Measurements from ENCODE around the gene VAT1L. TPM values are rescaled to one million over a fixed set of nuclear protein-coding genes. Genes with fewer than 3 reads are reported as not detected.

Gene VAT1L
- total and polyA plus RNA-seq, 10 of the 15 experiments (the other 5 are each of a cell fraction or from before 2014, with no cell fraction given): 0.06 to 0.18 (median 0.10) TPM; not detected in 5

DNA sequence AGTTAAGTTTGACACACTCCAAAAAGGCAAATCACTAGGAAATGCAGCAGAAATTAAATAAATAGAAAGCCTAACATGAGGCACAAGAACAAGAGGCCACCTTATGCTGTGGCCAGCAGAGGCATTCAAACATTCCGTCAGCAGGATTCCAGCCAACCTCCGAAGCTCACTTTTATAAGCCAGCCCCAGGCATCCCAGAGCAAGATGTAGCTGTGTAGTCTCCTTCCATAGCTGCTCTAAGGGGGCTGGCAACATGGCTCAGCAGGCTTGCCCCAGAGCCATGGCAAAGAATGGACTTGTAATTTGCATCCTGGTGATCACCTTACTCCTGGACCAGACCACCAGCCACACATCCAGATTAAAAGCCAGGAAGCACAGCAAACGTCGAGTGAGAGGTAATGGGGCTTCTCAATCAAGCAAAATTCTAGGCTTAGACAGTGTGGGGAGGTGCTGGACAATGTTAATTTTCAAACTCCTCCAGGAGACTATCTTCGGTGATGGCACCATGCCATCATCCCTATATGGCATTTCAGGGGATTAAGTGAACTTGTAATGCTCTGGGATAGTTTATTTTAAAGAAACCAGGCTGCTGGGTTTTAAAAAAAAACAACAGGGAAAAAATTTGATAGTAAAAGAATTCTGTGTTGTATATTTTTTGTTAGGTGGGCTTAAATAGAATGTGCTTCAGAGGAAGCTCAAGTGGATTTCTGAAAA lies 234.1 kb downstream of the VAT1L start, which contains the start of gene CLEC3A:
Gene CLEC3A (plus strand): TSS at position 202 of the 714 bp plus-strand sequence. CDS start 79 bp downstream, at position 281.
- 30% methylated on average over 5 of the region's 5 CpGs for WGBS (ENCODE audit: insufficient coverage, insufficient replicate concordance, low lambda C conversion rate, missing lambda C conversion rate)
- TF ChIP-seq BCL11A (IDR thresholded peaks at IDR 0.05; ENCODE audit: low read depth, low read length) (no peak), HDAC2 (IDR thresholded peaks at IDR 0.05) (no peak), RUNX3 (IDR thresholded peaks at IDR 0.05; ENCODE audit: low read length) (no peak), RB1 (IDR thresholded peaks at IDR 0.05; ENCODE audit: borderline replicate concordance) (no peak), SMC3 (IDR thresholded peaks at IDR 0.05; ENCODE audit: borderline replicate concordance, low read length) (no peak), WRNIP1 (IDR thresholded peaks at IDR 0.05; ENCODE audit: borderline replicate concordance, low read depth, low read length) (no peak), MTA2 (IDR thresholded peaks at IDR 0.05; ENCODE audit: low read depth) (no peak), SIX5 (IDR thresholded peaks at IDR 0.05; ENCODE audit: low read depth, low read length, severe bottlenecking) (no peak), IKZF2 (IDR thresholded peaks at IDR 0.05) (no peak), HDGF (IDR thresholded peaks at IDR 0.05) (no peak), PAX8 (IDR thresholded peaks at IDR 0.05) (no peak), EP300 (IDR thresholded peaks at IDR 0.05; ENCODE audit: borderline replicate concordance in 1 of 2, control insufficient read depth in 1 of 2, low read depth in 2 of 2, low read length in 2 of 2) (no peak), NRF1 (conservative IDR thresholded peaks at IDR 0.05; ENCODE audit: low read depth, low read length) (no peak)
- TF ChIP-seq, protein P1, sequence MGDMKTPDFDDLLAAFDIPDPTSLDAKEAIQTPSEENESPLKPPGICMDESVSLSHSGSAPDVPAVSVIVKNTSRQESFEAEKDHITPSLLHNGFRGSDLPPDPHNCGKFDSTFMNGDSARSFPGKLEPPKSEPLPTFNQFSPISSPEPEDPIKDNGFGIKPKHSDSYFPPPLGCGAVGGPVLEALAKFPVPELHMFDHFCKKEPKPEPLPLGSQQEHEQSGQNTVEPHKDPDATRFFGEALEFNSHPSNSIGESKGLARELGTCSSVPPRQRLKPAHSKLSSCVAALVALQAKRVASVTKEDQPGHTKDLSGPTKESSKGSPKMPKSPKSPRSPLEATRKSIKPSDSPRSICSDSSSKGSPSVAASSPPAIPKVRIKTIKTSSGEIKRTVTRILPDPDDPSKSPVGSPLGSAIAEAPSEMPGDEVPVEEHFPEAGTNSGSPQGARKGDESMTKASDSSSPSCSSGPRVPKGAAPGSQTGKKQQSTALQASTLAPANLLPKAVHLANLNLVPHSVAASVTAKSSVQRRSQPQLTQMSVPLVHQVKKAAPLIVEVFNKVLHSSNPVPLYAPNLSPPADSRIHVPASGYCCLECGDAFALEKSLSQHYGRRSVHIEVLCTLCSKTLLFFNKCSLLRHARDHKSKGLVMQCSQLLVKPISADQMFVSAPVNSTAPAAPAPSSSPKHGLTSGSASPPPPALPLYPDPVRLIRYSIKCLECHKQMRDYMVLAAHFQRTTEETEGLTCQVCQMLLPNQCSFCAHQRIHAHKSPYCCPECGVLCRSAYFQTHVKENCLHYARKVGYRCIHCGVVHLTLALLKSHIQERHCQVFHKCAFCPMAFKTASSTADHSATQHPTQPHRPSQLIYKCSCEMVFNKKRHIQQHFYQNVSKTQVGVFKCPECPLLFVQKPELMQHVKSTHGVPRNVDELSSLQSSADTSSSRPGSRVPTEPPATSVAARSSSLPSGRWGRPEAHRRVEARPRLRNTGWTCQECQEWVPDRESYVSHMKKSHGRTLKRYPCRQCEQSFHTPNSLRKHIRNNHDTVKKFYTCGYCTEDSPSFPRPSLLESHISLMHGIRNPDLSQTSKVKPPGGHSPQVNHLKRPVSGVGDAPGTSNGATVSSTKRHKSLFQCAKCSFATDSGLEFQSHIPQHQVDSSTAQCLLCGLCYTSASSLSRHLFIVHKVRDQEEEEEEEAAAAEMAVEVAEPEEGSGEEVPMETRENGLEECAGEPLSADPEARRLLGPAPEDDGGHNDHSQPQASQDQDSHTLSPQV (IDR thresholded peaks at IDR 0.05): no peak
- TF ChIP-seq, protein P2, sequence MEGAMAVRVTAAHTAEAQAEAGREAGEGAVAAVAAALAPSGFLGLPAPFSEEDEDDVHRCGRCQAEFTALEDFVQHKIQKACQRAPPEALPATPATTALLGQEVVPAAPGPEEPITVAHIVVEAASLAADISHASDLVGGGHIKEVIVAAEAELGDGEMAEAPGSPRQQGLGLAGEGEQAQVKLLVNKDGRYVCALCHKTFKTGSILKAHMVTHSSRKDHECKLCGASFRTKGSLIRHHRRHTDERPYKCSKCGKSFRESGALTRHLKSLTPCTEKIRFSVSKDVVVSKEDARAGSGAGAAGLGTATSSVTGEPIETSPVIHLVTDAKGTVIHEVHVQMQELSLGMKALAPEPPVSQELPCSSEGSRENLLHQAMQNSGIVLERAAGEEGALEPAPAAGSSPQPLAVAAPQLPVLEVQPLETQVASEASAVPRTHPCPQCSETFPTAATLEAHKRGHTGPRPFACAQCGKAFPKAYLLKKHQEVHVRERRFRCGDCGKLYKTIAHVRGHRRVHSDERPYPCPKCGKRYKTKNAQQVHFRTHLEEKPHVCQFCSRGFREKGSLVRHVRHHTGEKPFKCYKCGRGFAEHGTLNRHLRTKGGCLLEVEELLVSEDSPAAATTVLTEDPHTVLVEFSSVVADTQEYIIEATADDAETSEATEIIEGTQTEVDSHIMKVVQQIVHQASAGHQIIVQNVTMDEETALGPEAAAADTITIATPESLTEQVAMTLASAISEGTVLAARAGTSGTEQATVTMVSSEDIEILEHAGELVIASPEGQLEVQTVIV (IDR thresholded peaks at IDR 0.05; ENCODE audit: borderline replicate concordance, partially characterized antibody): no peak
- TF ChIP-seq, protein P3, sequence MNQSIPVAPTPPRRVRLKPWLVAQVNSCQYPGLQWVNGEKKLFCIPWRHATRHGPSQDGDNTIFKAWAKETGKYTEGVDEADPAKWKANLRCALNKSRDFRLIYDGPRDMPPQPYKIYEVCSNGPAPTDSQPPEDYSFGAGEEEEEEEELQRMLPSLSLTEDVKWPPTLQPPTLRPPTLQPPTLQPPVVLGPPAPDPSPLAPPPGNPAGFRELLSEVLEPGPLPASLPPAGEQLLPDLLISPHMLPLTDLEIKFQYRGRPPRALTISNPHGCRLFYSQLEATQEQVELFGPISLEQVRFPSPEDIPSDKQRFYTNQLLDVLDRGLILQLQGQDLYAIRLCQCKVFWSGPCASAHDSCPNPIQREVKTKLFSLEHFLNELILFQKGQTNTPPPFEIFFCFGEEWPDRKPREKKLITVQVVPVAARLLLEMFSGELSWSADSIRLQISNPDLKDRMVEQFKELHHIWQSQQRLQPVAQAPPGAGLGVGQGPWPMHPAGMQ (IDR thresholded peaks at IDR 0.05; ENCODE audit: borderline replicate concordance): no peak

More for the DNA sequence above, 234.1 kb downstream of the VAT1L start, which contains the start of gene CLEC3A:
- no peak within 1 kb of the TSS for H3K4me3 ChIP-seq
- SMC1A ChIA-PET (ENCODE audit: uncharacterized antibody, unreplicated experiment): interaction anchor here (0.6 kb wide), 1 partner anchor 489 kb away, joined by 3 read pairs; no protein-coding TSS in a partner anchor
- ATAC-seq: no peak
- H3K27me3 ChIP-seq (replicated peaks in 1 of 2; ENCODE audit: control insufficient read depth in 2 of 2, insufficient read depth in 2 of 2, low read length in 1 of 2): no peaks in the 10 kb centered on the region; a peak in 1 of 4 replicates
- DNase-seq (ENCODE audit: low read depth, low spot score): no peak
- intact Hi-C loops (cut with micrococcal nuclease; ENCODE audit: unreplicated experiment) (no loop called here), in situ Hi-C loops (cut with MboI) (no loop called here)
- H3K9ac ChIP-seq (ENCODE audit: control insufficient read depth, insufficient read depth, low read length): no peak within 1 kb of the TSS
- RAD21 ChIA-PET (ENCODE audit: unreplicated experiment): no interaction called here
- H3K4me1 ChIP-seq (ENCODE audit: control insufficient read depth, insufficient read depth, low read length): no peaks in the 10 kb centered on the region
- no peaks in the 10 kb centered on the region for H3K36me3 ChIP-seq (ENCODE audit: control insufficient read depth in 2 of 2, insufficient read depth in 2 of 2, low read length in 1 of 2)
- H3K4me2 ChIP-seq (ENCODE audit: control insufficient read depth, insufficient read depth): no peak within 1 kb of the TSS
- CTCF ChIA-PET: no interaction called here
- POLR2A ChIA-PET: no interaction called here
- no peak within 1 kb of the TSS for H2AFZ ChIP-seq (ENCODE audit: control insufficient read depth, low read depth, low read length)
- H3K27ac ChIP-seq (ENCODE audit: control insufficient read depth, insufficient read depth): no peak within 1 kb of the TSS
- no peaks in the 10 kb centered on the region for H4K20me1 ChIP-seq (ENCODE audit: control insufficient read depth, insufficient read depth)
- H3K79me2 ChIP-seq (ENCODE audit: control insufficient read depth, insufficient read depth, low read length): no peaks in the 10 kb centered on the region
- H3K9me3 ChIP-seq (replicated peaks; ENCODE audit: control insufficient read depth, insufficient read depth, low read length): no peaks in the 10 kb centered on the region
- no peak for FAIRE-seq
- no TSS peak for BruUV-seq (replicated peaks)
